K562 (cell line): ENCODE results near the gene SUGT1. TPM values are rescaled to one million over a fixed set of nuclear protein-coding genes. Genes with fewer than 3 reads are reported as not detected.
A peak's percentile ranks its signal among the peaks of the same experiment; 100 is the strongest.

Experiments used
- ATAC-seq: fragments of 200-7000 bp; cut with Tn5 transposase; 3 replicates; pipeline ENCODE4 v1.9.1; 2020; ENCODE audit warnings: moderate library complexity
- BruUV-seq: library from RNA; stranded (reverse); fragments of 400-500 nt; replicated peaks from 2 replicates; lab custom pipeline; 2021; lab: Mats Ljungman, UMichigan
- CTCF ChIA-PET: fragments of 300-600 bp; formaldehyde crosslinking; extraction: SDS; loops from one replicate; lab custom pipeline; 2021; ENCODE audit warnings: low intra/inter-chr PET ratio; lab: Yijun Ruan, JAX
- POLR2A ChIA-PET: fragments of 300-600, 350-650 bp; sonication (Branson Sonifier 250); formaldehyde crosslinking; extraction: SDS; loops from one replicate; lab custom pipeline; 2021; ENCODE audit warnings: antibody characterized with exemption, inconsistent platforms; lab: Yijun Ruan, JAX
- DNase-seq, 4 experiments: peaks; one replicate each; pipeline versions ENCODE4 v3.0.0 to v3.0.0-alpha.2; 2011 to 2018; ENCODE audit warnings: low spot score in 3 of 4, mixed read lengths in 3 of 4; ENCODE audit errors: extremely low read depth in 1 of 4
- FAIRE-seq: peaks from 2 replicates; lab custom pipeline; 2011; peaks lifted over from hg19 to GRCh38; lab: Jason Lieb, UNC
- H2AFZ ChIP-seq: 2 replicates; pipeline ENCODE4 v1.6.0; 2011; ENCODE audit warnings: low read depth, low read length, control low read depth, inconsistent platforms
- H3K27ac ChIP-seq: fragments of 200-600 bp; 3 replicates; pipeline ENCODE4 v1.8.0; 2011; ENCODE audit warnings: low read depth, mild to moderate bottlenecking, control low read depth, inconsistent platforms, low read length, moderate library complexity, mixed read lengths; ENCODE audit errors: extremely low read depth
- H3K27me3 ChIP-seq, 2 experiments: fragments of 300-600 bp in 1 of 2; 2 replicates in 1 of 2; 3 replicates in 1 of 2; pipeline versions ENCODE4 v1.6.0 to v1.8.0; 2011; ENCODE audit warnings: inconsistent platforms in 2 of 2, low read length in 2 of 2, mild to moderate bottlenecking in 1 of 2, mixed read lengths in 1 of 2, moderate library complexity in 1 of 2; ENCODE audit not compliant: control insufficient read depth in 2 of 2, insufficient read depth in 2 of 2
- H3K36me3 ChIP-seq: fragments of 300-600 bp; 3 replicates; pipeline ENCODE4 v1.8.0; 2011; ENCODE audit warnings: mild to moderate bottlenecking, low read length, inconsistent platforms; ENCODE audit not compliant: control insufficient read depth, insufficient read depth
- H3K4me1 ChIP-seq, 2 experiments: fragments of 200-600 bp in 1 of 2; replicated peaks in 1 of 2; 2 replicates in 1 of 2; 3 replicates in 1 of 2; pipeline versions ENCODE4 v1.5.1 to v1.8.0; 2011; ENCODE audit warnings: inconsistent platforms in 2 of 2, low read length in 2 of 2, mild to moderate bottlenecking in 1 of 2, mixed read lengths in 1 of 2, moderate library complexity in 1 of 2; ENCODE audit not compliant: control insufficient read depth in 2 of 2, insufficient read depth in 2 of 2
- H3K4me2 ChIP-seq: 2 replicates; pipeline ENCODE4 v1.6.1; 2011; ENCODE audit warnings: low read length, control low read depth, inconsistent platforms, mixed read lengths; ENCODE audit not compliant: insufficient read depth
- H3K4me3 ChIP-seq: fragments of 200-600 bp; sonication (generic), shearing (Covaris generic); 2 replicates; pipeline ENCODE4 v1.5.1; 2016; ENCODE audit warnings: control low read depth, inconsistent platforms
- H3K79me2 ChIP-seq: fragments of 200-600 bp; 3 replicates; pipeline ENCODE4 v1.8.0; 2011; ENCODE audit warnings: low read length, inconsistent platforms; ENCODE audit not compliant: control insufficient read depth, insufficient read depth
- H3K9ac ChIP-seq, 2 experiments: 2 replicates each; pipeline versions ENCODE4 v1.6.0 to v1.6.1; 2011; ENCODE audit warnings: low read depth in 2 of 2, low read length in 2 of 2, control low read depth in 1 of 2, inconsistent platforms in 1 of 2, mild to moderate bottlenecking in 1 of 2, mixed read lengths in 1 of 2; ENCODE audit not compliant: insufficient read depth in 1 of 2
- H3K9me1 ChIP-seq: one replicate; pipeline ENCODE4 v1.6.0; 2011; ENCODE audit warnings: inconsistent platforms, mild to moderate bottlenecking, low read length, moderate library complexity; ENCODE audit not compliant: control insufficient read depth, insufficient read depth
- H3K9me3 ChIP-seq: replicated peaks from 2 replicates; pipeline ENCODE4 v1.5.1; 2011; ENCODE audit warnings: low read depth, low read length, inconsistent platforms; ENCODE audit not compliant: control insufficient read depth, insufficient read depth
- H4K20me1 ChIP-seq: replicated peaks from 2 replicates; pipeline ENCODE4 v1.6.1; 2011; ENCODE audit warnings: low read length, inconsistent platforms, mixed read lengths; ENCODE audit not compliant: control insufficient read depth, insufficient read depth
- CBFB ChIP-seq: sonication (generic); formaldehyde crosslinking; IDR thresholded peaks from 2 replicates; pipeline ENCODE4 v1.4.0; 2020; ENCODE audit warnings: mild to moderate bottlenecking, missing genetic modification reagents
- CEBPB ChIP-seq: fragments of 450-650 bp; IDR thresholded peaks from 2 replicates; pipeline ENCODE4 v1.6.1; 2016; ENCODE audit warnings: missing genetic modification characterization, missing compliant biosample characterization
- CTBP1 ChIP-seq: fragments of 450-650 bp; IDR thresholded peaks from 2 replicates; pipeline ENCODE4 v1.6.1; 2016; ENCODE audit warnings: borderline replicate concordance
- HLTF ChIP-seq: fragments of 450-650 bp; IDR thresholded peaks from 2 replicates; pipeline ENCODE4 v1.6.1; 2016
- KLF16 ChIP-seq: IDR thresholded peaks from 2 replicates; pipeline ENCODE4 v1.6.1; 2016; ENCODE audit warnings: antibody characterized with exemption
- POLR2H ChIP-seq: IDR thresholded peaks from 2 replicates; pipeline ENCODE4 v1.6.1; 2016; ENCODE audit warnings: missing genetic modification characterization, low read depth, mild to moderate bottlenecking, control low read depth, missing compliant biosample characterization, moderate library complexity
- RBM15 ChIP-seq: fragments of 200-400 bp; formaldehyde crosslinking; IDR thresholded peaks from 2 replicates; pipeline ENCODE4 v1.6.1; 2018; ENCODE audit warnings: mild to moderate bottlenecking, low read length, moderate library complexity; ENCODE audit not compliant: insufficient read depth
- TAL1 ChIP-seq: fragments of 450-650 bp; IDR thresholded peaks from 2 replicates; pipeline ENCODE4 v1.6.1; 2016; ENCODE audit warnings: mild to moderate bottlenecking
- TCF7L2 ChIP-seq: fragments of 150-350 bp; IDR thresholded peaks from 2 replicates; pipeline ENCODE4 v1.6.1; 2016; ENCODE audit warnings: low read depth, mild to moderate bottlenecking, low read length, moderate library complexity
- TRIM24 ChIP-seq, 2 experiments: fragments of 450-650 bp; IDR thresholded peaks; 2 replicates each; pipeline ENCODE4 v1.6.1; 2016
- ZBTB40 ChIP-seq, 2 experiments: fragments of 450-650 bp in 1 of 2; sonication (generic) in 1 of 2; formaldehyde crosslinking in 1 of 2; IDR thresholded peaks; 2 replicates each; pipeline versions ENCODE4 v1.7.1 to v1.9.0; 2016 to 2022; ENCODE audit warnings: inconsistent platforms in 1 of 2, mild to moderate bottlenecking in 1 of 2, missing genetic modification reagents in 1 of 2
- ZNF280A ChIP-seq: fragments of 450-650 bp; IDR thresholded peaks from 2 replicates; pipeline ENCODE4 v1.6.1; 2018; ENCODE audit warnings: mild to moderate bottlenecking, low read depth; ENCODE audit not compliant: partially characterized antibody
- ZNF695 ChIP-seq: fragments of 450-650 bp; formaldehyde crosslinking; IDR thresholded peaks from 2 replicates; pipeline ENCODE4 v1.4.0; 2020; ENCODE audit warnings: mild to moderate bottlenecking, moderate library complexity
- WGBS: fragments of 100-300 bp; shearing (Covaris generic); methylation state at CpG from one replicate; pipeline ENCODE4 v1.1.6; 2016; ENCODE audit warnings: low coverage, mixed read lengths; ENCODE audit not compliant: insufficient coverage; ENCODE audit errors: missing lambda C conversion rate; 5-methylcytosine and 5-hydroxymethylcytosine counted together
- in situ Hi-C: fragments of 300-500 bp; cut with MboI; formaldehyde crosslinking; loops from 4 replicates; pipeline ENCODE4 v1.15.0; 2018; ENCODE audit warnings: inconsistent platforms, mixed read lengths
- intact Hi-C: fragments of 100-400 bp; cut with micrococcal nuclease; formaldehyde crosslinking; loops from 2 replicates; pipeline ENCODE4 v1.14.2; 2022
- polyA plus RNA-seq, 8 experiments: library from polyadenylated mRNA; depleted of rRNA in 4 of 8; stranded (reverse) in 5 of 8; unstranded in 3 of 8; fragments of >200 nt; fragmentation: Nextera tagmentation in 2 of 8; fragmentation: Illumina TruSeq in 1 of 8; extraction: Ambion mirVana in 2 of 8; extraction: Trizol in 1 of 8; gene quantifications; 2 replicates each; pipeline versions ENCODE4 v1.2.1 to v1.2.3, GENCODE V29; 2011 to 2014; ENCODE audit warnings: inconsistent platforms in 1 of 8, missing spikeins in 1 of 8
- total RNA-seq, 7 experiments: library from RNA; depleted of rRNA in 6 of 7; stranded (reverse); fragments of >200 nt in 6 of 7; fragmentation: Illumina TruSeq in 2 of 7; extraction: Trizol in 2 of 7; gene quantifications; 2 replicates each; pipeline versions ENCODE4 v1.2.1 to v1.2.3, GENCODE V29; 2011 to 2021; ENCODE audit warnings: low replicate concordance in 1 of 7

The SUGT1 gene
- total and polyA plus RNA-seq, 9 of the 15 experiments (the other 6 are each of a cell fraction or from before 2014, with no cell fraction given): 38.1 to 67.1 (median 53.8) TPM

- no peaks in the 10 kb centered on the region for H3K9me3 ChIP-seq
- H3K27me3 ChIP-seq: no peaks in the 10 kb centered on the region
- ATAC-seq: 0 out of 3 replicates have a peak, but pooled peaks have one; percentile 29
- H4K20me1 ChIP-seq: no peaks in the 10 kb centered on the region
- no peak overlapping the region for H3K9ac ChIP-seq
- no peaks in the 10 kb centered on the region for H3K36me3 ChIP-seq
- no peak overlapping the region for H2AFZ ChIP-seq
- FAIRE-seq: no peak
- ChIA-PET CTCF (no interaction called here), POLR2A (interaction anchor here (0.6 kb wide), 2 partner anchors 53 to 271 kb away, joined by 3 read pairs; no protein-coding TSS in a partner anchor)
- H3K4me1 ChIP-seq: peaks cover 0 to 3% of the 10 kb centered on the region in 2 experiments; a peak in 1 of 5 replicates
- H3K9me1 ChIP-seq: no peaks in the 10 kb centered on the region
- intact Hi-C loops: no loop called here
- in situ Hi-C loops: no loop called here
- WGBS: 17% methylated on average over 3 of the region's 3 CpGs
- H3K4me2 ChIP-seq: no peak overlapping the region
- H3K27ac ChIP-seq: no peak overlapping the region
- no TSS peak for BruUV-seq
- no peak for DNase-seq
- H3K4me3 ChIP-seq: no peak overlapping the region
- no peaks in the 10 kb centered on the region for H3K79me2 ChIP-seq
- TF ChIP-seq TRIM24 (IDR thresholded peaks at IDR 0.05) (peak in 1 of 2 experiments; percentile 42; a peak in 2 of 4 replicates), ZBTB40 (IDR thresholded peaks at IDR 0.05) (no peak), ZBTB40 (CRISPR knock-in tag; IDR thresholded peaks at IDR 0.05) (no peak), TAL1 (no peak), KLF16 (no peak), HLTF (no peak), CTBP1 (no peak), TCF7L2 (no peak), POLR2H (0 out of 2 replicates have a peak, but pooled peaks have one; percentile 17), ZNF280A (no peak), ZNF695 (no peak), CEBPB (no peak), CBFB (CRISPR knock-in tag) (no peak), RBM15 (no peak)
Measured at GRCh38 chr13:52706081-52706480, 53.4 kb downstream of the SUGT1 start.
